H7 (cell line): Measurements from ENCODE around the gene DAGLB. TPM values are rescaled to one million over a fixed set of nuclear protein-coding genes. Genes with fewer than 3 reads are reported as not detected.
"Not testable (repeated sequence)": the region's sequence is repeated elsewhere in the genome, so short reads cannot be mapped to it uniquely, and the experiment has no call there.

ENCODE experiments used
- DNase-seq: peaks from one replicate; pipeline ENCODE4 v3.0.0; 2012
- H3K27me3 ChIP-seq: 2 replicates; pipeline ENCODE4 v1.6.0; 2011; ENCODE audit warnings: mild to moderate bottlenecking, low read length; ENCODE audit not compliant: control insufficient read depth, insufficient read depth
- H3K36me3 ChIP-seq: replicated peaks from 2 replicates; pipeline ENCODE4 v1.5.1; 2011; ENCODE audit warnings: low read length; ENCODE audit not compliant: control insufficient read depth, insufficient read depth
- H3K4me3 ChIP-seq: 2 replicates; pipeline ENCODE4 v1.5.1; 2011; ENCODE audit warnings: low read depth, mild to moderate bottlenecking, control low read depth, low read length, moderate library complexity; ENCODE audit not compliant: insufficient read depth
- total RNA-seq: library from RNA; depleted of rRNA; stranded (reverse); fragments of >200 nt; shearing (Covaris generic); gene quantifications from 2 replicates; pipeline ENCODE4 v1.2.3, GENCODE V29; 2014

The DAGLB gene
- total RNA-seq, 1 experiment from 2014 or later: 38.2 TPM

DNA sequence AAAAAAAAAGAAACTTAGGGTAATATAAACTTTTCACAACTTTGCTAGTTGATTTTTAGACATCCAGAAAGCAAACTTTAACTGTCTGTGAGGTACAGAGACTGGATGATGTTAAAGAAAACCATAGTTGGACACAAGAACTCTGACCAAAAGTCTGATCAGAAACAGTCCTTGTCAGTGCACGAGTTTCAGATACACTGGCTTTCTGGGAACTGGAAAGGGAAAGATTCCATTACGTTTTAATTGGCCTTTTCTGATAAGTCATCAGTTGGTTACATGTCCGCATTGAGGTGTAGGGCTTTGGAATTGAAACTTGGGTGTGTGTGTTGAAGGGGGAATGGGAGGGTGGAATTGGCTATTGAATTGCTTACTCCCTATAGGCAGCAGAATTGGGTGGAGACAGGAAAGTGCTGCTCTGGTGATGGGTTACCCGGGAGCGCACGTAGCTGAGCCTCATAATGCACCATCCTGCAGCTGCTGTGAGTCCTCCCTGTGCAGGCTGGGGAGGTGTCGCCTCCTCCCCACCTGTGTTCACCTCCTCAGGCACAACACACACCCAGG is 59.9 kb downstream of the DAGLB start:
- Histone ChIP-seq H3K4me3 (no peak overlapping the region), H3K36me3 (peaks cover 17% of the 10 kb centered on the region), H3K27me3 (no peaks in the 10 kb centered on the region)
- DNase-seq: no peak

DNA sequence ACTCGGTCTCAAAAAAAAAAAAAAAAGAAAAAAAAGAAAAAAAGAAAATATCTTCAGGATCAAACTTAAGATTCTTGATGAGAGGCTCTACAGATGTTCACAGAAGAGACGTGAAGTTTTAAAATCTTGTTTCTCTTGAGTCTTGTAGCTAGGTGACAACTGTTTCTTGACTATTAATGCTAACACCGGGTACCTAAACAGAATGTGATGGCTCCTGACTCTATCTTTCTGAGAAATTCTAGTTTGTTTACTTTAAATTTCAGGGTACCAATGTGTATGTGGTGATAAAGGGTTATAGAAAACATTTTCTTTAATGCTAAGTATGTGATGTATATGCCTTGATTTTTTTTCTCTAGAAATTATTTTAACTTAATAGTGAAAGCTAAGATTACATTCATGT is 61.0 kb downstream of the DAGLB start:
- H3K36me3 ChIP-seq: peaks cover 11% of the 10 kb centered on the region
- DNase-seq: no peak
- no peaks in the 10 kb centered on the region for H3K27me3 ChIP-seq
- no peak overlapping the region for H3K4me3 ChIP-seq

DNA sequence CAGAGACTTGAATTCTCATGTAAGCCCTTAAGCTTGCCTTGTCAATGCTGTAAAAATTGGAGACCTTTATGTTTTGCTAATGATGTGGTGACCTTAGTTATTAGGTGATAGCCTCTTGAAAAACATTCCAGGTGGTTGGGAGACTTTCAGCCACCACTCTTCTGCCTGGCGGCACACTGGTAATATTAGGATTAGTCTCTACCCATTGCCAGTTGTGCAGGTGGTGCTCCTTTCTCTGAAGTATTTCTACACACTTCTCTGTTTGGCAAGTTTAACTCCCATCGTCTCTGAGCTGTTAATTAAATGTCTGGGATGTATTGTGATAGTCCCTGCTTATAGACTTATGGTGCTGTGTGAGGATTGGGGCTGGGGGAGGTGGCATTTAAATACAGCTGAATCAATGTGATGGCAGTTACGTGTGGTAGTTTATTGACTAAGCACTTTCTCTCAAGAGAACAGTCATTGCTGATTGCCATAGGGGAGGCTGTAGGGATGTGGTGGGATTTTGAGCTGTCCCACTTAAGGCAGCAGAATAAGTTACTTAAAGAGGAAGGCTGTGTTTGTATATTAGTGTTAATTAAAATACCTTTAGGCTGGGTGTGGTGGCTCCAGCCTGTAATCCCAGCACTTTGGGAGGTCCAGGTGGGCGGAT is 61.7 kb downstream of the DAGLB start:
- H3K27me3 ChIP-seq: no peaks in the 10 kb centered on the region
- H3K4me3 ChIP-seq: no peak overlapping the region
- H3K36me3 ChIP-seq: peaks cover 11% of the 10 kb centered on the region
- DNase-seq: no peak

DNA sequence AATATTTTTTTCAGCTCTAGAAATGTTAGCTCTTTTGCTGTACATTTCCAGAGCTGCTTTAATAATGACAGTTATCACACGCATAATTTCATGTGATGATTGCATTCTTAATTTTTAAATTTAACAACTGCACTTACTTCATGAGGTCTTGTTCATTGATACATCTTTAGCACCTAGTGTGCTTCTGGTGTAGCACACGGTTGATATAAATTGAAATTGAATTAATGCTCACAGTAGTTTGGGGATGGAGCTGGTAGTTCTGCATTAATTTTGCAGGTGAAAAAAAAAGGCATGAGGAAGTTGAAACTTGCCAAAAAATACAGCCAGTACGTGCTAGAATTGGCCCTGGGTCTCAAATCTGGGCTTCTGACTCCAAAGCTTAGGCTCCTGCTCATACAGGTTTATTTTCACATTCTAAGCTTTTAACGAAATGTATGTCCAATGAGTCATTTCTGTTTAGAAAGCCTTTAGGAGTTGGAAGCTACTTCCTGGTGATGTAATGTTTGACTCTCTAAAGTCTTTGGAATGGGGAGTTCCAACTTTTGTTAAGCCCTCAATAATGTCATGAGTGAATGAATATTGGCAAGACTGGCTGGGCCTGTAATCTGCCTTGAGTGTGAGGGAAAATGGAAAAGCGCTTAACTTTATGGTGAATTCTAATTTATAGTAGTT is 62.5 kb downstream of the DAGLB start:
- Histone ChIP-seq H3K4me3 (no peak overlapping the region), H3K27me3 (no peaks in the 10 kb centered on the region), H3K36me3 (peaks cover 11% of the 10 kb centered on the region)
- DNase-seq: no peak

DNA sequence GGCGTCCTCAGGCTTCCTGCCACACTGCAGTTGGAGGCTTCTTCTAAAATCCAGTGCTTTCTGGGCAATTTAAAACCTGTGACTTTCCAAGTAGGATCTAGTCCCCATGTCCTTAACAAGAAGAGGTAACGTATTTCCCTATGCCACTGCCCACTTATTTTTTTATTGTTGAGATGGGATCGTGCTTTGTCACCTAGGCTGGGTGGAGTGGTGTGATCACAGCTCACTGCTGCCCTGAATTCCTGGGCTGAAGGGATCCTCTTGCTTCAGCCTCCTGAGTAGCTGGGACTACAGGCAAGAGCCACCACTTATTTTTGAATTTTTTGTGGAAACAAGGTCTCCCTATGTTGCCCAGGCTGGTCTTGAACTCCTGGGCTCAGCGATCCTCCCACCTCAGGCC is 63.4 kb downstream of the DAGLB start:
- DNase-seq: no peak
- Histone ChIP-seq H3K4me3 (no peak overlapping the region), H3K36me3 (peaks cover 9% of the 10 kb centered on the region), H3K27me3 (no peaks in the 10 kb centered on the region)

DNA sequence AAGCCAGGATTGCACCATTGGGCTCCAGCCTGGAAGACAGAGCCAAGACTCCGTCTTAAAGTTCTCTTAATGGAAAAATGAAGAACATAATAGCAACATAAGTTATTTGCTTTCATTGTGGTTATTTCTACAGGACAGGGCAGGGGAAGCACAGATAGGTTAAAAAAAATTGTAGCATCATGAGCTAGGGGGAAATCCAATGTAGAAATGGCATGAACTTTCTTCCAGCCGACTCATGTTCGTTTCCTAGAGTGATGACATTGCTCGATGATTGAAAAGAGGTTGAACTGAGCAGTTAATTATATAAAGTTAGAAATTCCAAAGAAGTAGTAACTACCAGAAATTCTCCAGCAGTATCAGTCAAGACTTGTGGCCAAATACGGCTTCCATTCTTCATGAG is 64.9 kb downstream of the DAGLB start:
- H3K27me3 ChIP-seq: no peaks in the 10 kb centered on the region
- H3K36me3 ChIP-seq: peaks cover 3% of the 10 kb centered on the region

DNA sequence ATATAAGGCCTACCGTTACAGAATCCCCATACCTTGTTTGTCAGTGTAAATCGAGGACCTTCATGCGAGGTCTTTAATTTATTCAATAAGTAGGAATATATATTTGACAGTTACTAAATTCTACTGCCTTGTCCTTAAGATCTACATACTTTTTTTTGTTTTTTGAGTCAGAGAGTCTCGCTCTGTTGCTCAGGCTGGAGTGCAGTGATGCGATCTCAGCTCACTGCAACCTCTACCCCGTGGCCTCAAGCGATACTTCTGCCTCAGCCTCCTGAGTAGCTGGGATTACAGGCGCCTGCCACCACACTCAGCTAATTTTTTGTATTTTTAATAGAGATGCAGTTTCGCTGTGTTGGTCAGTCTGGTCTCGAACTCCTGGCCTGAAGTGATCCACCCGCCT is 65.9 kb downstream of the DAGLB start:
- not testable (repeated sequence) for H3K36me3 ChIP-seq, H3K27me3 ChIP-seq, H3K4me3 ChIP-seq, DNase-seq

More for the DNA sequence above, 64.9 kb downstream of the DAGLB start:
- no peak for DNase-seq
- no peak overlapping the region for H3K4me3 ChIP-seq

DNA sequence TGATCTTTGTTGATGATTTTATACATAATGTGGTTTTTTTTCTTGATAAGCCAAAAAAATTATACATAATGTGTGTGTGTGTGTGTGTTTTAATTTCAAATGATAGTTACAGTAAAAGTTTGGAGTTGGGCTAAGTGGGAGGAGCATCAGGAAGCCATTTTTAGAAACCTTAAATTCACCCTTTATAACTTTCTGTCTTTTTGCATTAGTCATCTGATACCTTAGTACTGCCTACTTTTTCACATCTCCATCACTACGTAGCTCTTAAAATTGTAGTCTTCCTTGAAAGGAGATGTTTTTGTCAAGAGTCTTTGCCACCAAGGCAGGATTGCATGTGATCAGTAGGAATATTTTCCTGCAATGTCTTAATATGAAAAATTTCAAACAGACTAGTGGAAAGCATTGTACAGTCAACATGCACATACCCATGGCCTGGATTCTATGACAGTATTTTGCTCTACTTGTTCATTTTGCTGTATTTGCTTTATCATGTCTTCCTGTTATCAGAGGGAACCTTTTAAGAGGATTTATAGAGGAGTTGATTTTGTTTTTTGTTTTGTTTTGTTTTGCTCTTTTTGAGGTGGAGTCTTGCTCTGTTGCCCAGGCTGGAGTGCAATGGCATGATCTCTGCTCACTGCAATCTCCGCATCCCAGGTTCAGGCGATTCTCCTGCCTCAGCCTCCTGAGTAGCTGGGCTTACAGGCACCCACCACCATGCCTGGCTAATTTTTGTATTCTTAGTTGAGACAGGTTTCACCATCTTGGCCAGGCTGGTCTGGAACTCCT is 67.3 kb downstream of the DAGLB start:
- Histone ChIP-seq H3K27me3 (no peaks in the 10 kb centered on the region), H3K4me3 (no peak overlapping the region), H3K36me3 (no peaks in the 10 kb centered on the region; the same call in 1 of the 2 replicates)
- no peak for DNase-seq

DNA sequence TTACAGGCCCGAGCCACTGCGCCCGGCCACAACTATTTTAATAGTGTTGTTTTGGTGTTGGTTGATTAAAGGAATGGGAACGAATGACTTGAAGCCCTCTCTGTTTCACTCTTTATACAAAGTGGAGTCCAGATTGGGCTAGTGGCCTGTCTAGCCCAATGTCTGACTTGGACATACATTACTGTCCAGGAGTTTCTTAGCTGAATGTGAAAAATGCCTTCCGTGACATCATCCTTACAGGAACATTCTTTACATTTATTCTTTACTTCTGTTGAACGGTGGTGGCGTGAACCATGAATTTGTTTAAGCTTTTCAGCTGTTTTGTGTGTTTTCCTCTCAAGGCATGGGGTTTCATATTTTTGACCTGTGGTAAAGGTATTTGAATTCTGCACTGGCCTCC is 67.9 kb downstream of the DAGLB start:
- Histone ChIP-seq H3K4me3 (no peak overlapping the region), H3K36me3 (no peaks in the 10 kb centered on the region; the same call in 1 of the 2 replicates), H3K27me3 (no peaks in the 10 kb centered on the region)
- DNase-seq: no peak

DNA sequence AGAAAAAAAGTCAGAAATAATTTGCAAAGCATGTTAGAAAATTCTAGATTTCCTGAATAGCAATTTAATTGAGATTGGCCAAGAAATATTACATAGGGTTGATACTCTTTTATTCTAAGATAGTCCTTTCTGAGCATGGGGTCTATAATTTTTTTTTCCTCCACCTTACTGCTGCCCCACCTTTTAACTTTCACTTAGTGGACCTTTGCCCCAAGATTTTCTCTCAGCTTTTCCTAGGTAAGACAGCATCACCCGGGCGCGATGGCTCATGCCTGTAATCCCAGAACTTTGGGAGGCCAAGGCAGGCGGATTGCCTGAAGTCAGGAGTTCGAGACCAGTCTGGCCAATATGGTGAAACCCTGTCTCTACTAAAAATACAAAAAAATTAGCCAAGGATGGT is 69.2 kb downstream of the DAGLB start:
- H3K27me3 ChIP-seq, H3K4me3 ChIP-seq, DNase-seq, H3K36me3 ChIP-seq: not testable (repeated sequence)

DNA sequence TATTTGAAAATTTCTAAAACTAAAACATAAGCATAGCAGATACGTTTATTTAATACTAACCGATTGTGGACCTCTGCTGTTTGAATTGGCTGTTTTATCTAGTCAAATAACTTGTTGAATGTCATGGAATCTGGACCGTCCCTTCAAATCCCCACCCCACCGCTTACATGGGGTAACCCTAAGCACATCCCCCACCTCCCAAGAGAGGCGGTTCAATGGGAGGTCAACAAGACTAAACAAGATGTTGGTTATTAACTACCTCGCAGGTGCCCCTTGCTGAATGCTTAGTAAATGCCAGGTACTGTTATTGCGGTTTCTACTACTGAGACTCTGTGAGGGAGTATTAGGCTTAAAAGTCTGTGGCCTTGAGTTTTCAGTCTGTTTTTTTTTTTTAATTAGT is 70.9 kb downstream of the DAGLB start:
- DNase-seq: no peak
- H3K36me3 ChIP-seq: no peaks in the 10 kb centered on the region; the same call in 1 of the 2 replicates
- H3K4me3 ChIP-seq: no peak overlapping the region
- no peaks in the 10 kb centered on the region for H3K27me3 ChIP-seq

DNA sequence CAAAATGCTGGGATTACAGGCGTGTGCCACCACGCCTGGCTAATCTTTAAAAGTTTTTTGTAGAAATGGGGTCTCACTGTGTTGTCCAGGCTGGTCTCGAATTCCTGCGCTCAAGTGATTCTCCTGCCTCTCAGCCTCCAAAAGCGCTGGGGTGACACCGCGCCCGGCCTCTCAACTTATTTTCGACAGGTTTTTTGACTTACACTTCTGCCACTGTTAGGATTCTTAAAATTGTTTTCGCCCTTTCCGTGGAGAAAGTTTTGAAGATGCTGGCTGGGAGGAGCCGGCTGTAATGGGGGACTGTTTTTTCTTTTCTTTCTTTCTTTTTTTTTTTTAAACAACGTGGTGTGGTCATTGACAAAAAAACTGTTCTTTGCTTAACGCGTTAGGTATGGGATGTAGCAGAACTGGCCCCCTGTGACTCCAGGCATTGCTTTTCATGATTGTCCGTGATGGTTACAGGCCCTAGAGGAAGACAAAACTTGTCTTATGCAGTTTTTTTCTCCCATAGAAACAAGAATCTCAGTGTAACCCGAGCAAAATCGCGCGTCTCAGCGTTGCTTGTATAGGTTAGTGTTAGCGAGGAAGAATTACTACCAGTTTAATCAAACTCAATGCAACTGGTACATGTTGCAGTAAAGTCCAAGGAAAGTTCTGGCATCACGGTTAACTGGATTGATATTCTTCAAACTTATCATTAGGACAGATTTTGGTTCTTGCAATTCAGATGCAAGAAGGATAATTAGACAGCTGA is 72.2 kb downstream of the DAGLB start:
- DNase-seq: no peak
- H3K36me3 ChIP-seq: no peaks in the 10 kb centered on the region; the same call in 1 of the 2 replicates
- peak overlapping the region; percentile 69 for H3K4me3 ChIP-seq
- no peaks in the 10 kb centered on the region for H3K27me3 ChIP-seq

DNA sequence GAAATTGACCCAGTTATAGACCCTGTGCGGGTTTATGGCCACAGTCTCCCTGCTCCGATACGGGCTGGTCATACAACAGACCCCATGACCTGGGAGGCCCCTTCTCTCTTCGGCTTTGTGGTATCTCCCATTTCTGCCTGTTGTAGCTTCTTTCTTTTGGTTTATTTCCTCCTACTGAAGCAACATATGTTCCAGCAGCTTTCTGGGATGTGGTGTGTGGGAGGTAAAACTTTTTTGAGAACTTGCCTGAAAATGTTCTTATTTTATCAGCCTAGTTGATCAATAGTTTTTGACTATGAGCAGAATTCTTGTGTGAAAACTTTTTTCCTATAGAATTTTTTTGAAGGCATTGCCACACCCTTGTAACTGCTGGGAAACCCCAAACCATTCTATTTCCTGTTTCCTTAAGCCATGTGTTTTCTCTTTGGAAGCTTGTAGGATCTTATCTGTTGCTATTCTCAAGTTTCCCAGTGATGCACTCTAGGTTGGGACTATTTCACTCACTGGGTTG is 80.0 kb downstream of the DAGLB start:
- no peak overlapping the region for H3K4me3 ChIP-seq

DNA sequence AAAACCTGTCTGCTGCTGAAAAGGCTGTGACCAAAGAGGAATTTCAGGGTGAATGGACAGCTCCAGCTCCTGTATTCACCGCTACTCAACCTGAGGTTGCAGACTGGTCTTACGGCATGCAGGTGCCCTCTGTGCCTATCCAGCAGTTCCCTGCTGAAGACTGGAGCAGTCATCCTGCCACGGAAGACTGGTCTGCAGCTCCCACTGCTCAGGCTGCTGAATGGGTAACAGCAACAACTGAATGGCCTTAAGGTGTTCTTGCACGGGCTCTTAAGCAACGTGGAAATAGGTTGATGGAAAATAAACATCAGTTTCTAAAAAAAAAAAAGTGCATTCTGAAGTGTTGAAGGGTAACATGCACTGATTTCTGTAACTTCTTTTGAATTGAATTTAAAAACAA is 82.3 kb downstream of the DAGLB start:
- Histone ChIP-seq H3K27me3 (no peaks in the 10 kb centered on the region), H3K4me3 (no peak overlapping the region), H3K36me3 (no peaks in the 10 kb centered on the region)
- no peak for DNase-seq

More for the DNA sequence above, 80.0 kb downstream of the DAGLB start:
- Histone ChIP-seq H3K27me3 (no peaks in the 10 kb centered on the region), H3K36me3 (no peaks in the 10 kb centered on the region)
- no peak for DNase-seq
